Panc1 (cell line): Measurements from ENCODE around the gene ATF1. TPM values are rescaled to one million over a fixed set of nuclear protein-coding genes. Genes with fewer than 3 reads are reported as not detected.
"Not testable (repeated sequence)": the region's sequence is repeated elsewhere in the genome, so short reads cannot be mapped to it uniquely, and the experiment has no call there.

ENCODE experiments used
- ATAC-seq: fragments of 200-7000 bp; cut with Tn5 transposase; 2 replicates; pipeline ENCODE4 v1.9.1; 2020; ENCODE audit warnings: mild to moderate bottlenecking, moderate library complexity
- BruUV-seq: library from RNA; stranded (reverse); fragments of 400-500 nt; replicated peaks from 2 replicates; lab custom pipeline; 2021; lab: Mats Ljungman, UMichigan
- CTCF ChIA-PET: fragments of 300-600 bp; sonication (Branson Sonifier 250); formaldehyde crosslinking; loops from one replicate; lab custom pipeline; 2022; ENCODE audit warnings: antibody characterized with exemption; lab: Charles Lee
- POLR2A ChIA-PET: fragments of 300-600 bp; sonication (Branson Sonifier 250); formaldehyde crosslinking; loops from one replicate; lab custom pipeline; 2022; ENCODE audit warnings: antibody characterized with exemption; lab: Charles Lee
- DNase-seq: peaks from one replicate; pipeline ENCODE4 v3.0.0-alpha.2; 2010; ENCODE audit warnings: low read depth, low spot score
- H3K27ac ChIP-seq: 2 replicates; pipeline ENCODE4 v1.5.1; 2011; ENCODE audit warnings: mild to moderate bottlenecking, low read length, inconsistent platforms
- H3K27me3 ChIP-seq: fragments of 200-500 bp; sonication (Bioruptor generic); 2 replicates; pipeline ENCODE4 v1.6.0; 2014; ENCODE audit warnings: low read length, inconsistent platforms; ENCODE audit not compliant: control insufficient read depth, insufficient read depth
- H3K36me3 ChIP-seq: fragments of 200-500 bp; sonication (Bioruptor generic); 2 replicates; pipeline ENCODE4 v1.5.1; 2014; ENCODE audit warnings: inconsistent platforms, mild to moderate bottlenecking, low read length, moderate library complexity; ENCODE audit not compliant: control insufficient read depth, insufficient read depth
- H3K4me1 ChIP-seq: 2 replicates; pipeline ENCODE4 v1.5.1; 2011; ENCODE audit warnings: inconsistent platforms, mild to moderate bottlenecking, low read length, moderate library complexity; ENCODE audit not compliant: control insufficient read depth, insufficient read depth
- H3K4me3 ChIP-seq, 2 experiments: 2 replicates each; pipeline ENCODE4 v1.5.1; 2011 to 2012; ENCODE audit warnings: low read depth in 2 of 2, low read length in 2 of 2, mild to moderate bottlenecking in 2 of 2, inconsistent platforms in 1 of 2, moderate library complexity in 1 of 2
- H3K9me3 ChIP-seq: fragments of 200-500 bp; sonication (Bioruptor generic); 2 replicates; pipeline ENCODE4 v1.5.1; 2014; ENCODE audit warnings: low read depth, mild to moderate bottlenecking, inconsistent platforms, low read length, moderate library complexity; ENCODE audit not compliant: control insufficient read depth, insufficient read depth
- POLR2AphosphoS5 ChIP-seq: IDR thresholded peaks from 2 replicates; pipeline ENCODE4 v1.6.1; 2012; ENCODE audit warnings: mild to moderate bottlenecking, low read depth, low read length, moderate library complexity
- REST ChIP-seq, 2 experiments: IDR thresholded peaks; 2 replicates each; pipeline ENCODE4 v1.6.1; 2011 to 2012; ENCODE audit warnings: low read depth in 2 of 2, control low read depth in 1 of 2, low read length in 1 of 2, mild to moderate bottlenecking in 1 of 2, moderate library complexity in 1 of 2; ENCODE audit not compliant: insufficient read depth in 1 of 2
- SIN3A ChIP-seq: IDR thresholded peaks from 2 replicates; pipeline ENCODE4 v1.6.1; 2012; ENCODE audit warnings: low read depth, mild to moderate bottlenecking, low read length, moderate library complexity, borderline replicate concordance; ENCODE audit not compliant: insufficient read depth
- TCF7L2 ChIP-seq: IDR thresholded peaks from 2 replicates; pipeline ENCODE4 v1.6.1; 2011; ENCODE audit warnings: mild to moderate bottlenecking, low read depth, low read length, inconsistent platforms
- in situ Hi-C: cut with HindIII; loops from 2 replicates; pipeline ENCODE4 v1.10.0; 2016; ENCODE audit warnings: low sequenced_read_pairs, low pct_unique_long_range_greater_than_20kb
- intact Hi-C: fragments of 100-400 bp; cut with micrococcal nuclease; formaldehyde crosslinking; loops from one replicate; pipeline ENCODE4 v1.10.0; 2022; ENCODE audit not compliant: unreplicated experiment
- total RNA-seq: library from RNA; stranded (reverse); gene quantifications from one replicate; pipeline ENCODE4 v1.2.1, GENCODE V29; 2021; ENCODE audit not compliant: unreplicated experiment
- TF ChIP-seq, protein P1 (sequence below): fragments of 450-650 bp; IDR thresholded peaks from 2 replicates; pipeline ENCODE4 v1.5.1; 2017; ENCODE audit warnings: mild to moderate bottlenecking

The ATF1 gene
- total RNA-seq, 1 experiment from 2014 or later, result 52.2 TPM

DNA sequence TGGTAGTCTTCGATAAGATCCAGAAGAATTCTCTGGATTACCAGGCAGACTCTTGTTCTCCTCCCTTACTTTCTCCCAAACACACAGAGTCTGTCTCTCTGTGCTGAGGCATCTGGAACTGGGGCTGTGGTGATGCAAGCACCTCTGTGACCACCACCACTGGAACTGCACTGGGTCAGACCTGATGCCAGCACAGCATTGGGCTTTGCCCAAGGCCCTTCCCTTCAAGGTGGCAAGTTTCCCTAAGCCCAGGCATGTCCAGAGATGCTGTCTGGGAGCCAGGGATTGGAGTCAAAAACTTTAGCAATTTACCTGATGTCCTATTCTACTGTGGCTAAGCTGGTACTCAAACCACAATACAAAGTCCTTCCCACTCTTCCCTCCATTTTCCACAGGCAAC lies 64.2 kb downstream of the ATF1 start:
- ChIA-PET POLR2A (no interaction called here), CTCF (no interaction called here)
- Histone ChIP-seq H3K9me3 (no peaks in the 10 kb centered on the region), H3K4me3 (no peak overlapping the region), H3K27me3 (no peaks in the 10 kb centered on the region), H3K27ac (no peak overlapping the region), H3K36me3 (no peaks in the 10 kb centered on the region), H3K4me1 (no peaks in the 10 kb centered on the region; the same call in 1 of the 2 replicates)
- DNase-seq (no peak), ATAC-seq (no peak)
- TF ChIP-seq TCF7L2 (no peak), REST (IDR thresholded peaks at IDR 0.05; ENCODE audit: insufficient read depth in 1 of 2, low read depth in 2 of 2, low read length in 1 of 2) (no peak), SIN3A (no peak), POLR2AphosphoS5 (no peak)
- TF ChIP-seq, protein P1, sequence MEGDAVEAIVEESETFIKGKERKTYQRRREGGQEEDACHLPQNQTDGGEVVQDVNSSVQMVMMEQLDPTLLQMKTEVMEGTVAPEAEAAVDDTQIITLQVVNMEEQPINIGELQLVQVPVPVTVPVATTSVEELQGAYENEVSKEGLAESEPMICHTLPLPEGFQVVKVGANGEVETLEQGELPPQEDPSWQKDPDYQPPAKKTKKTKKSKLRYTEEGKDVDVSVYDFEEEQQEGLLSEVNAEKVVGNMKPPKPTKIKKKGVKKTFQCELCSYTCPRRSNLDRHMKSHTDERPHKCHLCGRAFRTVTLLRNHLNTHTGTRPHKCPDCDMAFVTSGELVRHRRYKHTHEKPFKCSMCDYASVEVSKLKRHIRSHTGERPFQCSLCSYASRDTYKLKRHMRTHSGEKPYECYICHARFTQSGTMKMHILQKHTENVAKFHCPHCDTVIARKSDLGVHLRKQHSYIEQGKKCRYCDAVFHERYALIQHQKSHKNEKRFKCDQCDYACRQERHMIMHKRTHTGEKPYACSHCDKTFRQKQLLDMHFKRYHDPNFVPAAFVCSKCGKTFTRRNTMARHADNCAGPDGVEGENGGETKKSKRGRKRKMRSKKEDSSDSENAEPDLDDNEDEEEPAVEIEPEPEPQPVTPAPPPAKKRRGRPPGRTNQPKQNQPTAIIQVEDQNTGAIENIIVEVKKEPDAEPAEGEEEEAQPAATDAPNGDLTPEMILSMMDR, result no peak
- BruUV-seq, result no TSS peak
- intact Hi-C loops, result loop anchor here (5.0 kb wide), 1 partner anchor 199 kb away; the partner anchor contains the start of gene SLC11A2
- in situ Hi-C loops, result no loop called here

DNA sequence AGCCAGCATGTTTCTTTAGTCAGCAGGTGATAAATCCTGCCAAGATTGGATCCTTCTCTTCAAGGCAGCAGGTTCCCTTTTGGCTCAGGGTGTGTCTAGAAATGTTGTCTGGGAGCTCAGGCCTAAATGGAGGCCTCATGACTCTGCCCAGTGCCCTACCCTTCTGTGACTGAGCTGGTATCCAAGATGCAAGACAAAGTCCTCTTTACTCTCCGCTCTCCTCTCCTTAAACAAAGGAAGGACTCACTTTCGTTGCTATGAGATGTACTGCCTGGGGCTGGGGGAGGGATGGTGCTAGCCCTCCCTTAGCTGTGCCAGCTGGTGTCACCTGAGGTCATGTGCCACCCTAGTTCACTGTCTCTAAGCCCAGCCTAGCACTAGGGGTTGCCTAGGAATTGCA lies 65.0 kb downstream of the ATF1 start:
- ChIA-PET POLR2A (no interaction called here), CTCF (no interaction called here)
- ATAC-seq (no peak), DNase-seq (no peak)
- BruUV-seq, result no TSS peak
- no peaks in the 10 kb centered on the region; the same call in 1 of the 2 replicates for H3K4me1 ChIP-seq
- H3K36me3 ChIP-seq, result no peaks in the 10 kb centered on the region
- TF ChIP-seq SIN3A, result no peak
- TF ChIP-seq REST (IDR thresholded peaks at IDR 0.05; ENCODE audit: insufficient read depth in 1 of 2, low read depth in 2 of 2, low read length in 1 of 2), result no peak
- TF ChIP-seq, protein P1, result no peak
- no peak for TF ChIP-seq TCF7L2
- TF ChIP-seq POLR2AphosphoS5, result no peak
- intact Hi-C loops (loop anchor here (5.0 kb wide), 1 partner anchor 198 kb away; the partner anchor contains the start of gene SLC11A2), in situ Hi-C loops (no loop called here)
- H3K27ac ChIP-seq, result no peak overlapping the region
- H3K27me3 ChIP-seq, result no peaks in the 10 kb centered on the region
- H3K4me3 ChIP-seq, result no peak overlapping the region
- H3K9me3 ChIP-seq, result no peaks in the 10 kb centered on the region

DNA sequence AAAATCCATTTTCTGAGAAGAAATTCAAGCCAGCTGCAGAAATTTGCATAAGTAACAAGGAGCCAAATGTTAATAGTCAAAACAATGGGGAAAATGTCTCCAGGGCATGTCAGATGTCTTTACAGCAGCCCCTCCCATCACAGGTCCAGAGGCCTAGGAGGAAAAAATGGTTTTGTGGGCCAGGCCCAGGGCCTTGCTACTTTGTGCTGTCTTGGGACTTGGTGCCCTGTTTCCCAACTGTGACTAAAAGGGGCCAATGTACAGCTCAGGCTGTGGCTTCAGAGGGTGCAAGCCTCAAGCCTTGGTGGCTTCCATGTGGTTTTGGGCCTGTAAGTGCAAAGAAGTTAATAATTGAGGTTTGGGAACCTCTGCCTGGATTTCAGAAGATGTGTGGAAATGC lies 69.9 kb downstream of the ATF1 start:
- BruUV-seq, H3K9me3 ChIP-seq, DNase-seq, H3K27me3 ChIP-seq, intact Hi-C loops, H3K36me3 ChIP-seq, H3K27ac ChIP-seq, CTCF ChIA-PET, POLR2A ChIA-PET, H3K4me1 ChIP-seq, in situ Hi-C loops, H3K4me3 ChIP-seq, ATAC-seq: not testable (repeated sequence)
